Mammary epithelial cell (primary cell): ENCODE measurements around the gene ICAM1.

Source experiments
- CTCF ChIP-seq, 2 donors: IDR thresholded peaks in 1 of 2; conservative IDR thresholded peaks in 1 of 2; 2 replicates each; pipeline ENCODE4 v1.5.1; 2011 to 2012; ENCODE audit warnings: inconsistent platforms in 2 of 2, low read length in 2 of 2, mild to moderate bottlenecking in 2 of 2, control low read depth in 1 of 2, low read depth in 1 of 2; ENCODE audit not compliant: insufficient read depth in 1 of 2; ENCODE audit errors: extremely low read depth in 1 of 2
- EZH2 ChIP-seq: IDR thresholded peaks from 2 replicates; pipeline ENCODE4 v1.6.1; 2012; ENCODE audit warnings: low read length, inconsistent platforms, borderline replicate concordance

- TF ChIP-seq CTCF (conservative IDR thresholded peaks at IDR 0.05 in 1 of 2, IDR thresholded peaks at IDR 0.05 in 1 of 2; ENCODE audit: extremely low read depth in 1 of 2, insufficient read depth in 1 of 2, low read depth in 1 of 2, low read length in 2 of 2) (no peak), EZH2 (no peak)
Observed at GRCh38 chr19:10260141-10260584, 10.8 kb upstream of the ICAM1 start.
